HepG2 (cell line): ENCODE data around the gene MARVELD3. TPM values are rescaled to one million over a fixed set of nuclear protein-coding genes. Genes with fewer than 3 reads are reported as not detected.
A peak's percentile ranks its signal among the peaks of the same experiment; 100 is the strongest.

Experiments
- CAMTA2 ChIP-seq: sonication (generic); formaldehyde crosslinking; IDR thresholded peaks from 2 replicates; pipeline ENCODE4 v1.4.0; 2020; ENCODE audit warnings: mild to moderate bottlenecking, missing genetic modification reagents, borderline replicate concordance
- DR1 ChIP-seq: sonication (generic); formaldehyde crosslinking; IDR thresholded peaks from 2 replicates; pipeline ENCODE4 v1.8.0; 2021; ENCODE audit warnings: mild to moderate bottlenecking, missing genetic modification reagents, inconsistent platforms
- EZH2 ChIP-seq: conservative IDR thresholded peaks from 2 replicates; pipeline ENCODE4 v1.6.1; 2012; ENCODE audit warnings: mild to moderate bottlenecking, low read depth, low read length, moderate library complexity
- FOXA1 ChIP-seq, 2 experiments: fragments of 450-650 bp in 1 of 2; sonication (generic) in 1 of 2; formaldehyde crosslinking in 1 of 2; IDR thresholded peaks; 2 replicates each; pipeline versions ENCODE4 v1.4.0 to v1.6.1; 2016 to 2020; ENCODE audit warnings: missing genetic modification reagents in 1 of 2
- GRHL1 ChIP-seq: sonication (generic); formaldehyde crosslinking; conservative IDR thresholded peaks from 2 replicates; pipeline ENCODE4 v1.8.0; 2022; ENCODE audit warnings: missing genetic modification reagents
- JUNB ChIP-seq: sonication (generic); formaldehyde crosslinking; IDR thresholded peaks from 2 replicates; pipeline ENCODE4 v1.8.0; 2022; ENCODE audit warnings: missing genetic modification reagents, mild to moderate bottlenecking, borderline replicate concordance
- MAFG ChIP-seq: sonication (generic); formaldehyde crosslinking; IDR thresholded peaks from 2 replicates; pipeline ENCODE4 v1.5.1; 2020; ENCODE audit warnings: mild to moderate bottlenecking, missing genetic modification reagents
- MIER3 ChIP-seq: IDR thresholded peaks from 2 replicates; pipeline ENCODE4 v1.6.1; 2016; ENCODE audit warnings: missing compliant biosample characterization, borderline replicate concordance
- POLR2A ChIP-seq, 2 experiments: IDR thresholded peaks; 2 replicates each; pipeline ENCODE4 v1.6.1; 2011; ENCODE audit warnings: low read depth in 2 of 2, low read length in 2 of 2, mild to moderate bottlenecking in 1 of 2, moderate library complexity in 1 of 2; ENCODE audit not compliant: insufficient read depth in 1 of 2
- RAD21 ChIP-seq: fragments of 450-650 bp; formaldehyde crosslinking; IDR thresholded peaks from 2 replicates; pipeline ENCODE4 v1.5.0; 2020; ENCODE audit warnings: mild to moderate bottlenecking
- ZFP82 ChIP-seq: sonication (generic); formaldehyde crosslinking; IDR thresholded peaks from 2 replicates; pipeline ENCODE4 v1.5.1; 2020; ENCODE audit warnings: mild to moderate bottlenecking, missing genetic modification reagents, borderline replicate concordance
- ZNF160 ChIP-seq: sonication (generic); formaldehyde crosslinking; IDR thresholded peaks from 2 replicates; pipeline ENCODE4 v1.8.0; 2022; ENCODE audit warnings: mild to moderate bottlenecking, inconsistent platforms, missing genetic modification reagents
- ZNF207 ChIP-seq: fragments of 450-650 bp; IDR thresholded peaks from 2 replicates; pipeline ENCODE4 v1.6.1; 2016; ENCODE audit warnings: antibody characterized with exemption, borderline replicate concordance
- ZNF503 ChIP-seq: sonication (generic); formaldehyde crosslinking; IDR thresholded peaks from 2 replicates; pipeline ENCODE4 v1.4.0; 2020; ENCODE audit warnings: missing genetic modification reagents
- ZNF598 ChIP-seq: sonication (generic); formaldehyde crosslinking; IDR thresholded peaks from 2 replicates; pipeline ENCODE4 v1.5.1; 2020; ENCODE audit warnings: mild to moderate bottlenecking, missing genetic modification reagents, borderline replicate concordance
- ZNF660 ChIP-seq: sonication (generic); formaldehyde crosslinking; IDR thresholded peaks from 2 replicates; pipeline ENCODE4 v1.5.1; 2020; ENCODE audit warnings: mild to moderate bottlenecking, low read depth, missing genetic modification reagents, borderline replicate concordance
- ZSCAN25 ChIP-seq: sonication (generic); formaldehyde crosslinking; IDR thresholded peaks from 2 replicates; pipeline ENCODE4 v1.8.0; 2022; ENCODE audit warnings: mild to moderate bottlenecking, missing genetic modification reagents
- polyA plus RNA-seq, 8 experiments: library from polyadenylated mRNA; depleted of rRNA in 3 of 8; stranded (reverse) in 7 of 8; unstranded in 1 of 8; fragments of >200 nt; fragmentation: Illumina TruSeq in 4 of 8; extraction: Trizol in 4 of 8; gene quantifications; 2 replicates each; pipeline versions ENCODE4 v1.2.1 to v1.2.3, GENCODE V29; 2011 to 2016; ENCODE audit warnings: low read depth in 4 of 8, missing spikeins in 1 of 8, mixed read lengths in 1 of 8; ENCODE audit not compliant: insufficient read depth in 1 of 8
- total RNA-seq, 5 experiments: library from RNA; depleted of rRNA; stranded (reverse); fragments of >200 nt; fragmentation: Illumina TruSeq; extraction: Trizol; gene quantifications; 2 replicates each; pipeline ENCODE4 v1.2.3, GENCODE V29; 2016; ENCODE audit warnings: low read depth in 1 of 5
- TF ChIP-seq, protein P1 (sequence below): sonication (generic); formaldehyde crosslinking; IDR thresholded peaks from 2 replicates; pipeline ENCODE4 v1.8.0; 2023; ENCODE audit warnings: mild to moderate bottlenecking, missing genetic modification reagents
- TF ChIP-seq, protein P2 (sequence below): IDR thresholded peaks from 2 replicates; pipeline ENCODE4 v1.6.1; 2016; ENCODE audit warnings: low read depth, control low read depth

The MARVELD3 gene
- total and polyA plus RNA-seq, 2 of the 13 experiments (the other 11 are each of a cell fraction or from before 2014, with no cell fraction given) = 4.8 to 5.6 TPM

DNA sequence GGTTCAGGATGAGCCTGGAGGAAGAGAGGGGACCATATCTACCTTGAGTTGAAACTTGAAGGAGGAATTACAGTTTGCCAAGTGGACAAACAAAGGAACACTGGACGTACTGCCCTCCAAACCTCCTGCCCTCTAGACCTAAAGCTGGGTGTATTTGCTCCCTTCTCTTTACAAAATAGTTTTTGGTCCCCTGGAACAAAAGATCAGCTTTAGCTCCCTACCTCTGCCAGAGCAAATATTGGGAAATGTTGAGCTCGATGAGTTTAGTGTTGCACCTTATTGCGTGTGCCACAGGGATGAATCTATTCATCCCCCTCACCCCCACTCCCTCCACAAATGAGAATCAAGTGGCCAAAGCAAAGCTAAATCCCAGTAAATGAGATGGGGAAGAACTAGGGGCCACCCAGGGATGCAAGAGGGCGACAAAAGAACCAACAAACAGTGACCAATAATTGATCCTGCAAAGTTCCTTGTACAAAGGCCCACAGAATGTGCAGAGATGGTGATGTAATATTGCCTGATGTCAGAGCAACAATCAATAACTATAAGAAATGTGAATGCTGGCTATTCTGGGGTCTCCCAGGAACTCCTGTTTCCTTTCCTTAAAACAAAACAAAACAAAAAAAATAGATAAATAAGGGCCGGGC, 31.9 kb upstream of the MARVELD3 start (continued):
- TF ChIP-seq ZNF503 (CRISPR knock-in tag) = no peak; the same call in 1 of the 2 replicates
- TF ChIP-seq POLR2A (IDR thresholded peaks at IDR 0.05; ENCODE audit: insufficient read depth in 1 of 2, low read depth in 2 of 2, low read length in 2 of 2) = peak in 1 of 2 experiments; percentile 58; a peak in 1 of 4 replicates
- no peak for TF ChIP-seq ZFP82 (CRISPR knock-in tag)
- TF ChIP-seq CAMTA2 = no peak
- TF ChIP-seq GRHL1 (CRISPR knock-in tag) = no peak
- 0 out of 2 replicates have a peak, but pooled peaks have one; percentile 18 for TF ChIP-seq RAD21
- TF ChIP-seq DR1 (CRISPR knock-in tag) = no peak
- TF ChIP-seq MAFG (CRISPR knock-in tag) = no peak
- no peak for TF ChIP-seq ZSCAN25 (CRISPR knock-in tag)
- peak; percentile 79 for TF ChIP-seq MIER3
- TF ChIP-seq, protein P1, sequence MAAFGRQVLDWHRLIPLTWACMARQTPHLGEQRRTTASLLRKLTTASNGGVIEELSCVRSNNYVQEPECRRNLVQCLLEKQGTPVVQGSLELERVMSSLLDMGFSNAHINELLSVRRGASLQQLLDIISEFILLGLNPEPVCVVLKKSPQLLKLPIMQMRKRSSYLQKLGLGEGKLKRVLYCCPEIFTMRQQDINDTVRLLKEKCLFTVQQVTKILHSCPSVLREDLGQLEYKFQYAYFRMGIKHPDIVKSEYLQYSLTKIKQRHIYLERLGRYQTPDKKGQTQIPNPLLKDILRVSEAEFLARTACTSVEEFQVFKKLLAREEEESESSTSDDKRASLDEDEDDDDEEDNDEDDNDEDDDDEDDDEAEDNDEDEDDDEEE (CRISPR knock-in tag) = no peak
- TF ChIP-seq JUNB (CRISPR knock-in tag) = no peak; the same call in 1 of the 2 replicates
- no peak for TF ChIP-seq FOXA1 (IDR thresholded peaks at IDR 0.05)
- peak; percentile 89 for TF ChIP-seq FOXA1 (CRISPR knock-in tag; IDR thresholded peaks at IDR 0.05)
- no peak for TF ChIP-seq ZNF598
- TF ChIP-seq, protein P2, sequence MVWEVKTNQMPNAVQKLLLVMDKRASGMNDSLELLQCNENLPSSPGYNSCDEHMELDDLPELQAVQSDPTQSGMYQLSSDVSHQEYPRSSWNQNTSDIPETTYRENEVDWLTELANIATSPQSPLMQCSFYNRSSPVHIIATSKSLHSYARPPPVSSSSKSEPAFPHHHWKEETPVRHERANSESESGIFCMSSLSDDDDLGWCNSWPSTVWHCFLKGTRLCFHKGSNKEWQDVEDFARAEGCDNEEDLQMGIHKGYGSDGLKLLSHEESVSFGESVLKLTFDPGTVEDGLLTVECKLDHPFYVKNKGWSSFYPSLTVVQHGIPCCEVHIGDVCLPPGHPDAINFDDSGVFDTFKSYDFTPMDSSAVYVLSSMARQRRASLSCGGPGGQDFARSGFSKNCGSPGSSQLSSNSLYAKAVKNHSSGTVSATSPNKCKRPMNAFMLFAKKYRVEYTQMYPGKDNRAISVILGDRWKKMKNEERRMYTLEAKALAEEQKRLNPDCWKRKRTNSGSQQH (CRISPR knock-in tag) = no peak
- TF ChIP-seq EZH2 = no peak
- TF ChIP-seq ZNF160 (CRISPR knock-in tag) = no peak
- no peak for TF ChIP-seq ZNF660 (CRISPR knock-in tag)
- TF ChIP-seq ZNF207 = no peak
